Measurements from ENCODE around the gene SLX9.
"Not testable (repeated sequence)": the region's sequence is repeated elsewhere in the genome, so short reads cannot be mapped to it uniquely, and the experiment has no call there.

The SLX9 gene

DNA sequence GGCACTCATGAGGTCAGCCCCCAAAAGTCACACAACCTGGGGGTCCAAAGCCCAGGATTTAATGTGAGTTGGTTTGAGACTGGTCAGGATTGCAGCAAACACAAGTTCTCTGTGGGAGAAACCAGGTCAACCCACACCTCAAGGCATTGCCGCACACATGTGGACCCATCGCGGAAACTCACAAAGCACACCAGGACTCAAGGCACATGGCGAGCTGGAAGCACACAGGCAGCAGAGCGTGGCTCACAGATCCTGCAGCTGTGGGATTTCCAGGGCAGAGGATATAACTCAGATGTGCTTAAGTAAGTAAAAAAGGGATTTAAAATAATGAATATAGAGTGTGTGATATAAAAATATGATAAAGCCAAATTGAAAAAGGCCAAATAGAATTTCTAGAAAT lies 82.9 kb downstream of the SLX9 start:
- no peak for DNase-seq

- not testable (repeated sequence) for DNase-seq
These were observed 84.7 kb downstream of the SLX9 start for GRCh38 chr21:45024516-45024915.

- no peak for DNase-seq
These were observed 86.4 kb downstream of the SLX9 start for GRCh38 chr21:45026066-45026745.

Data from NCI-H1417 treated with DMSO at 0.1 percent for 48 hours (cell line).